Breast epithelium (tissue), 4 donors: ENCODE data around the gene MAST1. TPM values are rescaled to one million over a fixed set of nuclear protein-coding genes. Genes with fewer than 3 reads are reported as not detected.

ENCODE experiments used
- DNase-seq, 2 donors: peaks; one replicate each; pipeline ENCODE4 v3.0.0-alpha.2; 2019; ENCODE audit warnings: low spot score in 2 of 2
- H3K27ac ChIP-seq, 2 donors: fragments of 200-600 bp; sonication (generic) in 1 of 2; one replicate each; pipeline ENCODE4 v1.5.1; 2016 to 2019; ENCODE audit warnings: mild to moderate bottlenecking in 1 of 2
- H3K27me3 ChIP-seq, 2 donors: fragments of 200-600 bp; sonication (generic) in 1 of 2; one replicate each; pipeline versions ENCODE4 v1.5.1 to v1.6.0; 2017 to 2019; ENCODE audit warnings: control low read depth in 1 of 2, mild to moderate bottlenecking in 1 of 2
- H3K36me3 ChIP-seq: fragments of 200-600 bp; one replicate; pipeline ENCODE4 v1.5.1; 2019
- H3K4me1 ChIP-seq, 2 donors: fragments of 200-600 bp; sonication (generic); one replicate each; pipeline ENCODE4 v1.5.1; 2016 to 2019; ENCODE audit warnings: control low read depth in 1 of 2
- H3K4me3 ChIP-seq, 3 donors: fragments of 200-600 bp; sonication (generic); 1 replicate in 2 of 3; 2 replicates in 1 of 3; pipeline ENCODE4 v1.5.1; 2016 to 2019; ENCODE audit warnings: mild to moderate bottlenecking in 3 of 3, moderate library complexity in 2 of 3
- H3K9me3 ChIP-seq, 2 donors: fragments of 200-600 bp; sonication (generic) in 1 of 2; one replicate each; pipeline ENCODE4 v1.5.1; 2016 to 2019; ENCODE audit warnings: control low read depth in 1 of 2
- CTCF ChIP-seq, 3 donors: fragments of 450-650 bp; IDR thresholded peaks; one replicate each; pipeline ENCODE4 v1.5.1; 2016 to 2017; ENCODE audit warnings: antibody characterized with exemption in 3 of 3, mild to moderate bottlenecking in 3 of 3, moderate library complexity in 3 of 3
- POLR2A ChIP-seq: fragments of 450-650 bp; IDR thresholded peaks from one replicate; pipeline ENCODE4 v1.6.1; 2016; ENCODE audit warnings: antibody characterized with exemption, mild to moderate bottlenecking, moderate library complexity
- POLR2AphosphoS5 ChIP-seq, 3 donors: sonication (generic); formaldehyde crosslinking; IDR thresholded peaks; one replicate each; pipeline ENCODE4 v1.6.1; 2017; ENCODE audit warnings: antibody characterized with exemption in 3 of 3
- intact Hi-C: fragments of 100-400 bp; cut with DNase I; formaldehyde crosslinking; loops from one replicate; pipeline ENCODE4 v1.15.1; 2023; ENCODE audit warnings: low total_unique reads
- total RNA-seq, 3 donors: library from RNA; depleted of rRNA; stranded (reverse); fragments of >200 nt; gene quantifications; one replicate each; pipeline ENCODE4 v1.1.0, GENCODE V29; 2016

MAST1 gene
- total RNA-seq, 3 donors from 2014 or later = 0.88 TPM; not detected in 2

GRCh38 chr19:12838886-12839756 lies 806 bp downstream of the MAST1 start:
- H3K4me3 ChIP-seq = peak overlapping the region in 2 of 3 donors; percentile 35 to 57
- intact Hi-C loops = no loop called here
- no peaks in the 10 kb centered on the region for H3K9me3 ChIP-seq
- TF ChIP-seq POLR2AphosphoS5 (IDR thresholded peaks at IDR 0.05) (no peak), POLR2A (no peak), CTCF (IDR thresholded peaks at IDR 0.05) (no peak)
- no peak for DNase-seq
- peaks cover 4 to 6% of the 10 kb centered on the region in 2 donors for H3K4me1 ChIP-seq
- peaks cover 17 to 96% of the 10 kb centered on the region in 2 donors for H3K27me3 ChIP-seq
- no peaks in the 10 kb centered on the region for H3K36me3 ChIP-seq
- no peak overlapping the region for H3K27ac ChIP-seq

DNA sequence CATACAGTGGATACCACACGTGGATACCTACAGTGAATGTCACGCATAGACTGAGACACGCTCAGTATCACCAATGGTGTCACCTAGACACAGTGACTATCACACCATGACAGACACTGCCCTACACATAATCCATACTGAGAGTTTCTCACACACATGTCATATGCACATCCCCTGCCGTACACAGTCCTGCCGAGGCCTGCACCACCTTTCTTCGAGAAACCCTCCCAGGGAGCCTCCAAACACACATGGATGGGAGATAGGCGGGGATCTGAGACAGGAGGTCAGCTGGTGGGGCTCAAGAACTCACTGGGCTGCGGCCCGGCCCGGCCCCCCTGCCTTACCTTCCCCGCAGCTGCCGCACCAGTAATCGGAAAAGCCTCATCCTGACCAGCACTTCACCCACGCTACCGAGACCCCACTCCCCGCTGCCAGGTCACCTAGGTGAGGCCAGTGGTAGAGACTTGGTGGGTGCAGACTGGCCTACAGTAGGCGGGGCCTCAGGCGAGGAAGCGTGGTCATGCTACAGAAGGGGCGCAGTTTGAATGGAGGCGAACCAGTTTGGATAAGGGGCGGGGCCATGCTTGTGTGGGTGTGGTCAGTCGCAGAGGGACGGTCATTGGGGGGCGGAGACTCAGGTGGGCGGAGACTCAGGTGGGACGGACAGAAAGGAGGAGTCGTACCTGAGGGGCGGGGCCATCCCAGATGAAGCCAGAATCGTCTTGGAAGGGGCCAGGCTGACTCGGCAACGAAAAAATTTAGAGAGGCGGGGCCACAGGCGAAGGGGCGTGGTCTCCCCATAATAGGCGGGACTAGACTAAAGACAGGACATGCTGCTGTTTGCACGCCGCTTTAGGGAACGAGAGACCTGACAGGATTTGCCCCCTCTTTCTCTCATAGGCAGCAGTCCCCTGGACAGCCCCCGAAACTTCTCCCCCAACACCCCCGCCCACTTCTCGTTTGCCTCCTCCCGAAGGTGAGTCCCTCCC lies 2.1 kb downstream of the MAST1 start:
- H3K4me3 ChIP-seq = peak overlapping the region in 2 of 3 donors; percentile 23 to 24
- intact Hi-C loops = loop anchor here (10.0 kb wide), 1 partner anchor 76 kb away; no protein-coding TSS in a partner anchor
- no peak overlapping the region for H3K27ac ChIP-seq
- no peaks in the 10 kb centered on the region for H3K36me3 ChIP-seq
- H3K4me1 ChIP-seq = peaks cover 4 to 6% of the 10 kb centered on the region in 2 donors
- H3K27me3 ChIP-seq = peaks cover 13 to 85% of the 10 kb centered on the region in 2 donors
- no peak for TF ChIP-seq POLR2AphosphoS5 (IDR thresholded peaks at IDR 0.05)
- TF ChIP-seq CTCF (IDR thresholded peaks at IDR 0.05) = no peak
- TF ChIP-seq POLR2A = no peak
- H3K9me3 ChIP-seq = no peaks in the 10 kb centered on the region
- DNase-seq = peak in 1 of 2 donors; percentile 44

GRCh38 chr19:12841094-12841493 lies 2.8 kb downstream of the MAST1 start:
- Histone ChIP-seq H3K4me3 (peak overlapping the region in 2 of 3 donors; percentile 23 to 24), H3K9me3 (no peaks in the 10 kb centered on the region), H3K4me1 (peaks cover 4 to 6% of the 10 kb centered on the region in 2 donors), H3K27ac (no peak overlapping the region), H3K36me3 (no peaks in the 10 kb centered on the region), H3K27me3 (peaks cover 12 to 78% of the 10 kb centered on the region in 2 donors)
- no peak for TF ChIP-seq CTCF (IDR thresholded peaks at IDR 0.05)
- TF ChIP-seq POLR2A = no peak
- no peak for TF ChIP-seq POLR2AphosphoS5 (IDR thresholded peaks at IDR 0.05)
- DNase-seq = no peak
- intact Hi-C loops = loop anchor here (10.0 kb wide), 1 partner anchor 76 kb away; no protein-coding TSS in a partner anchor

- no peak overlapping the region for H3K27ac ChIP-seq
- H3K9me3 ChIP-seq = no peaks in the 10 kb centered on the region
- intact Hi-C loops = loop anchor here (10.0 kb wide), 1 partner anchor 78 kb away; no protein-coding TSS in a partner anchor
- TF ChIP-seq POLR2A (no peak), POLR2AphosphoS5 (IDR thresholded peaks at IDR 0.05) (no peak), CTCF (IDR thresholded peaks at IDR 0.05) (no peak)
- no peaks in the 10 kb centered on the region for H3K36me3 ChIP-seq
- no peak overlapping the region for H3K4me3 ChIP-seq
- peaks cover 12 to 66% of the 10 kb centered on the region in 2 donors for H3K27me3 ChIP-seq
- H3K4me1 ChIP-seq = peaks cover 4 to 11% of the 10 kb centered on the region in 2 donors
- DNase-seq = no peak
These were observed 4.2 kb downstream of the MAST1 start for GRCh38 chr19:12842511-12842910.
